ENCODE data around the gene MECP2.

DNA sequence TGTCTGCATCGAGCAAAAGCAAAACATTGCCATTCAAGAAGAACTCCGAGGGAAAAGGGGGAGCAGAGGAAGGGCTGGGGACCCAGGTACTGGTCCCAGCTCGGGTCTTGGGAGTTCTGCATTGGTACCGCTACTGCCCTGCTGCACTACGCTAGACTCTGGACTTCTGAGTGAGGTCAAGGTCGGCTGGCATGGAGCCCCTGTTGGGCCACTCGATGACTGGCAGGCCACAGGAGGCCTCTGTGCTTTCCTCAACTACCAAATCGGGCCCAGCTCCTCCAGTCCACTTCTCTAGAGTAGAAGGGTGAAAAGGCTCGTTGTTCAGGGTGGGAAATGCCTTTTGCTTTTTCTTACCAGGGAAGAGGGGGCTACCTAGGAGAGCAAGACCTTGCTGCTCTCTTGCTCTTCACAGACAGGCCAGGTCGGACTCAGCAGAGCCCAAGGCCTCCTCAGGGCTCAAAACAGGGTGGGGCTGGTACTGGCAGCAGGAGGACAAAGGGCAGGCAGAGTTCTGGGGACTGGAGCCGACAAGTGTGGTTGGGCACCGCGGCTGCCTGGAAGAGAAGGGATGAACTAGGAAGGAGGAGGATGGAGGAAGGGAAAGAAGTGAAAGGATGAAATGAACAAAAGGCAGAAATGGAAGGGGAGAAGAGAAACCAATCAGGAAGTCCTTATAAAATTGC lies 68.9 kb downstream of the MECP2 start:
- TF ChIP-seq, protein P1, sequence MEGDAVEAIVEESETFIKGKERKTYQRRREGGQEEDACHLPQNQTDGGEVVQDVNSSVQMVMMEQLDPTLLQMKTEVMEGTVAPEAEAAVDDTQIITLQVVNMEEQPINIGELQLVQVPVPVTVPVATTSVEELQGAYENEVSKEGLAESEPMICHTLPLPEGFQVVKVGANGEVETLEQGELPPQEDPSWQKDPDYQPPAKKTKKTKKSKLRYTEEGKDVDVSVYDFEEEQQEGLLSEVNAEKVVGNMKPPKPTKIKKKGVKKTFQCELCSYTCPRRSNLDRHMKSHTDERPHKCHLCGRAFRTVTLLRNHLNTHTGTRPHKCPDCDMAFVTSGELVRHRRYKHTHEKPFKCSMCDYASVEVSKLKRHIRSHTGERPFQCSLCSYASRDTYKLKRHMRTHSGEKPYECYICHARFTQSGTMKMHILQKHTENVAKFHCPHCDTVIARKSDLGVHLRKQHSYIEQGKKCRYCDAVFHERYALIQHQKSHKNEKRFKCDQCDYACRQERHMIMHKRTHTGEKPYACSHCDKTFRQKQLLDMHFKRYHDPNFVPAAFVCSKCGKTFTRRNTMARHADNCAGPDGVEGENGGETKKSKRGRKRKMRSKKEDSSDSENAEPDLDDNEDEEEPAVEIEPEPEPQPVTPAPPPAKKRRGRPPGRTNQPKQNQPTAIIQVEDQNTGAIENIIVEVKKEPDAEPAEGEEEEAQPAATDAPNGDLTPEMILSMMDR (IDR thresholded peaks at IDR 0.05), result no peak
- TF ChIP-seq POLR2A (IDR thresholded peaks at IDR 0.05) (no peak), POLR2AphosphoS5 (IDR thresholded peaks at IDR 0.05) (no peak)
